Measurements from ENCODE around the gene ZFR2. TPM values are rescaled to one million over a fixed set of nuclear protein-coding genes. Genes with fewer than 3 reads are reported as not detected.

ZFR2 gene
- total and polyA plus RNA-seq, 7 donors = not detected

- WGBS, 3 donors = 75 to 88% (median 87%) methylated on average over 5 of the region's 5 CpGs
- TF ChIP-seq, protein P1, sequence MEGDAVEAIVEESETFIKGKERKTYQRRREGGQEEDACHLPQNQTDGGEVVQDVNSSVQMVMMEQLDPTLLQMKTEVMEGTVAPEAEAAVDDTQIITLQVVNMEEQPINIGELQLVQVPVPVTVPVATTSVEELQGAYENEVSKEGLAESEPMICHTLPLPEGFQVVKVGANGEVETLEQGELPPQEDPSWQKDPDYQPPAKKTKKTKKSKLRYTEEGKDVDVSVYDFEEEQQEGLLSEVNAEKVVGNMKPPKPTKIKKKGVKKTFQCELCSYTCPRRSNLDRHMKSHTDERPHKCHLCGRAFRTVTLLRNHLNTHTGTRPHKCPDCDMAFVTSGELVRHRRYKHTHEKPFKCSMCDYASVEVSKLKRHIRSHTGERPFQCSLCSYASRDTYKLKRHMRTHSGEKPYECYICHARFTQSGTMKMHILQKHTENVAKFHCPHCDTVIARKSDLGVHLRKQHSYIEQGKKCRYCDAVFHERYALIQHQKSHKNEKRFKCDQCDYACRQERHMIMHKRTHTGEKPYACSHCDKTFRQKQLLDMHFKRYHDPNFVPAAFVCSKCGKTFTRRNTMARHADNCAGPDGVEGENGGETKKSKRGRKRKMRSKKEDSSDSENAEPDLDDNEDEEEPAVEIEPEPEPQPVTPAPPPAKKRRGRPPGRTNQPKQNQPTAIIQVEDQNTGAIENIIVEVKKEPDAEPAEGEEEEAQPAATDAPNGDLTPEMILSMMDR (IDR thresholded peaks at IDR 0.05) = no peak
- Histone ChIP-seq H3K4me1 (no peaks in the 10 kb centered on the region), H3K27me3 (ENCODE audit: insufficient read depth in 3 of 3, low read length in 2 of 3) (peaks cover 0 to 8% (median 0%) of the 10 kb centered on the region in 3 donors), H3K36me3 (ENCODE audit: insufficient read depth in 1 of 2, low read depth in 1 of 2) (no peaks in the 10 kb centered on the region), H3K4me3 (no peak overlapping the region), H3K27ac (no peak overlapping the region), H3K9me3 (peaks cover 1% of the 10 kb centered on the region)
- intact Hi-C loops (cut with DNase I) = no loop called here
- DNase-seq (no peak), ATAC-seq (no peak)
These were observed 93.0 kb downstream of the ZFR2 start for GRCh38 chr19:3775831-3776230.

DNA sequence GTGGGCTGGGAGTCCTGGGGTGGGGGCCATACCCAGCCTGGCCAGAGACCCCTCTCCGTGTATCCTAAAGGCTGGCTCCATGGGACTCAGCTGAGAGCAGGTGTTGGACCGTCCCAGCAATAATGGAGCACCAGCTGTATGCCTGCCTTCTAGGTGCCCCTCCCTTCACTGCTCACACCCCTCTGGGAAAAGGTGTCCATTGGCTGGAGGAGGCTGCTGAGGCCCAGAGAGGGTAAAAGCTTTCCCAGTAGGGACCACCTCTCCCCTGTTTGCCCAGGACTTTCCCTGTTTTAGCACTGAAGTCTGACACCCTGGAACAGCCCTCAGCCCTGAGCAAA is 93.5 kb downstream of the ZFR2 start:
- WGBS, 3 donors = 61 to 74% (median 69%) methylated on average over 2 of the region's 2 CpGs
- intact Hi-C loops (cut with DNase I) = no loop called here
- H3K36me3 ChIP-seq (ENCODE audit: insufficient read depth in 1 of 2, low read depth in 1 of 2) = no peaks in the 10 kb centered on the region
- no peak overlapping the region for H3K4me3 ChIP-seq
- no peak overlapping the region for H3K27ac ChIP-seq
- H3K4me1 ChIP-seq = no peaks in the 10 kb centered on the region
- H3K27me3 ChIP-seq (ENCODE audit: insufficient read depth in 3 of 3, low read length in 2 of 3) = peaks cover 0 to 8% (median 0%) of the 10 kb centered on the region in 3 donors
- TF ChIP-seq, protein P1 (IDR thresholded peaks at IDR 0.05) = no peak
- no peaks in the 10 kb centered on the region for H3K9me3 ChIP-seq
- ATAC-seq (no peak), DNase-seq (no peak)

GRCh38 chr19:3774621-3775373 is 94.0 kb downstream of the ZFR2 start:
- TF ChIP-seq, protein P1 (IDR thresholded peaks at IDR 0.05) = no peak
- no peak overlapping the region for H3K4me3 ChIP-seq
- H3K4me1 ChIP-seq = no peaks in the 10 kb centered on the region
- peaks cover 0 to 1% of the 10 kb centered on the region in 2 donors for H3K36me3 ChIP-seq (ENCODE audit: insufficient read depth in 1 of 2, low read depth in 1 of 2)
- H3K9me3 ChIP-seq = no peaks in the 10 kb centered on the region
- no peak for DNase-seq
- H3K27me3 ChIP-seq (ENCODE audit: insufficient read depth in 3 of 3, low read length in 2 of 3) = peaks cover 0 to 8% (median 0%) of the 10 kb centered on the region in 3 donors
- intact Hi-C loops (cut with DNase I) = no loop called here
- no peak for ATAC-seq
- 45 to 61% (median 50%) methylated on average over 22 to 25 of the region's 25 CpGs for WGBS, 3 donors
- no peak overlapping the region for H3K27ac ChIP-seq

GRCh38 chr19:3773814-3774515 is 94.9 kb downstream of the ZFR2 start:
- intact Hi-C loops (cut with DNase I) = no loop called here
- Histone ChIP-seq H3K9me3 (no peaks in the 10 kb centered on the region), H3K4me1 (no peaks in the 10 kb centered on the region), H3K27me3 (ENCODE audit: insufficient read depth in 3 of 3, low read length in 2 of 3) (peaks cover 0 to 8% (median 0%) of the 10 kb centered on the region in 3 donors), H3K36me3 (ENCODE audit: insufficient read depth in 1 of 2, low read depth in 1 of 2) (peaks cover 0 to 9% of the 10 kb centered on the region in 2 donors), H3K4me3 (no peak overlapping the region), H3K27ac (no peak overlapping the region)
- DNase-seq (no peak), ATAC-seq (no peak)
- TF ChIP-seq, protein P1 (IDR thresholded peaks at IDR 0.05) = no peak
- WGBS, 3 donors = 77 to 84% (median 79%) methylated on average over 12 of the region's 12 CpGs

Data from psoas muscle (tissue), 8 donors.